Activated T-helper 2 cell treated with anti-CD3 and anti-CD28 coated beads, Interferon-gamma antibody, Interleukin-2, Interleukin-4, amounts not matched to agents 10 μg/mL and 5 μg/mL and 100 μg/mL, durations not matched to agents 14 hours and 24 hours and 36 hours (primary cell): ENCODE data around the gene CFH. TPM values are rescaled to one million over a fixed set of nuclear protein-coding genes. Genes with fewer than 3 reads are reported as not detected.
A peak's percentile ranks its signal among the peaks of the same experiment; 100 is the strongest.
"Not testable (repeated sequence)": the region's sequence is repeated elsewhere in the genome, so short reads cannot be mapped to it uniquely, and the experiment has no call there.

ENCODE experiments used
- DNase-seq: peaks from one replicate; pipeline ENCODE4 v3.0.0; 2021; ENCODE audit warnings: low spot score
- H3K27ac Mint-ChIP-seq: one replicate; pipeline ENCODE4 v1.8.0; 2021; ENCODE audit warnings: mixed read lengths
- H3K27me3 Mint-ChIP-seq: one replicate; pipeline ENCODE4 v1.8.0; 2021; ENCODE audit warnings: low read depth, mixed read lengths
- H3K36me3 Mint-ChIP-seq: one replicate; pipeline ENCODE4 v1.8.0; 2021; ENCODE audit warnings: low read depth, mixed read lengths
- H3K4me1 Mint-ChIP-seq: one replicate; pipeline ENCODE4 v1.8.0; 2021; ENCODE audit warnings: low read depth, mixed read lengths
- H3K4me3 Mint-ChIP-seq: one replicate; pipeline ENCODE4 v1.8.0; 2021; ENCODE audit warnings: low read depth, mild to moderate bottlenecking, moderate library complexity, mixed read lengths
- H3K9me3 Mint-ChIP-seq: one replicate; pipeline ENCODE4 v1.8.0; 2021; ENCODE audit warnings: mixed read lengths
- intact Hi-C: fragments of 100-400 bp; cut with micrococcal nuclease; formaldehyde crosslinking; loops from one replicate; pipeline ENCODE4 v1.15.1; 2023
- total RNA-seq: library from RNA; stranded (reverse); gene quantifications from 2 replicates; pipeline ENCODE4 v1.2.3, GENCODE V29; 2022

CFH gene
- total RNA-seq: 0.44 and 0.71 TPM in 2 replicates

DNA sequence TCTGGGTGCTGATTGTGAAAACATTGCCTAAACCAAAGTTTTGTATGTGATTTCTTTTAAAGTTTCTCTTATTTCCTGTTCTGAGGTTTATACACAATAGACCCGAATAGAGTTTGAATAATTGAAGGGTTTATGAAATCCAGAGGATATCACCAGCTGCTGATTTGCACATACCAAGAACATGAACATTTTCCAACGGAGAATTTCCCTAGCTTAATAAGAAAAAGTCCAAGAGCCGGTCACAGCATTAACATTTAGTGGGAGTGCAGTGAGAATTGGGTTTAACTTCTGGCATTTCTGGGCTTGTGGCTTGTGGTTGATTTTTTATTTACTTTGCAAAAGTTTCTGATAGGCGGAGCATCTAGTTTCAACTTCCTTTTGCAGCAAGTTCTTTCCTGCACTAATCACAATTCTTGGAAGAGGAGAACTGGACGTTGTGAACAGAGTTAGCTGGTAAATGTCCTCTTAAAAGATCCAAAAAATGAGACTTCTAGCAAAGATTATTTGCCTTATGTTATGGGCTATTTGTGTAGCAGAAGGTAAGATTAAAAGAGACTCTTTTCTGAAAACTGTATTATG is at the start of gene CFH:
TSS of gene CFH (plus strand) at position 407 of the 579 bp plus-strand sequence. CDS start at position 482, 75 bp downstream.
- DNase-seq: no peak
- H3K27me3 Mint-ChIP-seq: no peaks in the 10 kb centered on the region
- intact Hi-C loops: no loop called here
- no peaks in the 10 kb centered on the region for H3K36me3 Mint-ChIP-seq
- H3K27ac Mint-ChIP-seq: no peak within 1 kb of the TSS
- peak within 1 kb of the TSS; percentile 18 for H3K4me3 Mint-ChIP-seq
- no peaks in the 10 kb centered on the region for H3K9me3 Mint-ChIP-seq
- peaks cover 11% of the 10 kb centered on the region for H3K4me1 Mint-ChIP-seq

- DNase-seq: no peak
- no peak overlapping the region for H3K27ac Mint-ChIP-seq
- intact Hi-C loops: loop anchor here (10.0 kb wide), 1 partner anchor 1311 kb away; the partner anchor contains the start of gene LHX9
- no peaks in the 10 kb centered on the region for H3K9me3 Mint-ChIP-seq
- H3K27me3 Mint-ChIP-seq: peaks cover 14% of the 10 kb centered on the region
- no peaks in the 10 kb centered on the region for H3K36me3 Mint-ChIP-seq
- H3K4me1 Mint-ChIP-seq: peaks cover 3% of the 10 kb centered on the region
- no peak overlapping the region for H3K4me3 Mint-ChIP-seq
These were observed 48.2 kb upstream of the CFH start for GRCh38 chr1:196603651-196604050.

GRCh38 chr1:196607981-196608380 is 43.9 kb upstream of the CFH start:
- Mint-ChIP-seq H3K9me3 (no peaks in the 10 kb centered on the region), H3K4me3 (no peak overlapping the region), H3K4me1 (peaks cover 3% of the 10 kb centered on the region), H3K27ac (no peak overlapping the region), H3K36me3 (no peaks in the 10 kb centered on the region), H3K27me3 (peaks cover 26% of the 10 kb centered on the region)
- DNase-seq: no peak
- intact Hi-C loops: loop anchor here (10.0 kb wide), 1 partner anchor 1307 kb away; the partner anchor contains the start of gene LHX9

GRCh38 chr1:196608390-196609369 is 43.2 kb upstream of the CFH start, which contains the start of gene KCNT2:
KCNT2 (minus strand) TSS chr1:196608440; CDS start chr1:196608309, 131 bp downstream.
- Mint-ChIP-seq H3K27me3 (peaks cover 27% of the 10 kb centered on the region), H3K27ac (no peak within 1 kb of the TSS), H3K36me3 (no peaks in the 10 kb centered on the region), H3K4me1 (peaks cover 3% of the 10 kb centered on the region), H3K4me3 (no peak within 1 kb of the TSS), H3K9me3 (no peaks in the 10 kb centered on the region)
- intact Hi-C loops: loop anchor here (10.0 kb wide), 1 partner anchor 1306 kb away; the partner anchor contains the start of gene LHX9
- no peak for DNase-seq

GRCh38 chr1:196609370-196609737 is 42.5 kb upstream of the CFH start:
- H3K27me3 Mint-ChIP-seq: peaks cover 27% of the 10 kb centered on the region

GRCh38 chr1:196611873-196612272 is 40.0 kb upstream of the CFH start:
- Mint-ChIP-seq H3K9me3 (no peaks in the 10 kb centered on the region), H3K36me3 (no peaks in the 10 kb centered on the region), H3K27ac (no peak overlapping the region), H3K27me3 (peaks cover 25% of the 10 kb centered on the region), H3K4me1 (peaks cover 3% of the 10 kb centered on the region), H3K4me3 (no peak overlapping the region)
- intact Hi-C loops: no loop called here
- DNase-seq: no peak

More at GRCh38 chr1:196609370-196609737, 42.5 kb upstream of the CFH start:
- H3K4me3 Mint-ChIP-seq: no peak overlapping the region
- peaks cover 3% of the 10 kb centered on the region for H3K4me1 Mint-ChIP-seq
- no peak overlapping the region for H3K27ac Mint-ChIP-seq
- no peaks in the 10 kb centered on the region for H3K9me3 Mint-ChIP-seq
- intact Hi-C loops: loop anchor here (10.0 kb wide), 1 partner anchor 1305 kb away; the partner anchor contains the start of gene LHX9
- H3K36me3 Mint-ChIP-seq: no peaks in the 10 kb centered on the region
- no peak for DNase-seq

GRCh38 chr1:196619721-196620120 is 32.1 kb upstream of the CFH start:
- no peaks in the 10 kb centered on the region for H3K9me3 Mint-ChIP-seq
- H3K4me1 Mint-ChIP-seq: no peaks in the 10 kb centered on the region
- H3K36me3 Mint-ChIP-seq: no peaks in the 10 kb centered on the region
- intact Hi-C loops: no loop called here
- H3K4me3 Mint-ChIP-seq: no peak overlapping the region
- no peak for DNase-seq
- H3K27ac Mint-ChIP-seq: no peak overlapping the region
- no peaks in the 10 kb centered on the region for H3K27me3 Mint-ChIP-seq

DNA sequence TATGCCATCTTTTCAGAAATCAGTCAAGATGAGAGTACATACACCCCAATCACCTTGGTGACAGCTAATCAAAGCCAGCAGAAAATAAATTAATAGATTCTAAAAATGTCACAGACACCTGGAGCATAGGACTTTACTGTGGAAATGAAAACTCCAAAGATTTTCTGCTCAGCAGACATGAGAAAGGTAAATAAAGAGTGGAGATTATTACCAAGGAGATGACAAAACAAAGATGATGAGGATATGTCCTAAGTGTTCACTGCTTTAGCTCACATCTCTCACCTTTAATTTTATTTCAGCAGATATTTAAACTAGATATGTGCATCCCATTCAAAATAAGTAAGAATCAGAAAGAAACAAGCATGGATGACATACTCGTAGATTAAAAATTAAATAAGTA is 28.8 kb upstream of the CFH start:
- DNase-seq: no peak
- peaks cover 3% of the 10 kb centered on the region for H3K9me3 Mint-ChIP-seq
- no peaks in the 10 kb centered on the region for H3K36me3 Mint-ChIP-seq
- H3K27ac Mint-ChIP-seq: no peak overlapping the region
- intact Hi-C loops: no loop called here
- H3K27me3 Mint-ChIP-seq: no peaks in the 10 kb centered on the region
- H3K4me3 Mint-ChIP-seq: no peak overlapping the region
- no peaks in the 10 kb centered on the region for H3K4me1 Mint-ChIP-seq

- H3K36me3 Mint-ChIP-seq: no peaks in the 10 kb centered on the region
- H3K4me1 Mint-ChIP-seq: no peaks in the 10 kb centered on the region
- no peaks in the 10 kb centered on the region for H3K27me3 Mint-ChIP-seq
- no peak overlapping the region for H3K27ac Mint-ChIP-seq
- peaks cover 7% of the 10 kb centered on the region for H3K9me3 Mint-ChIP-seq
- H3K4me3 Mint-ChIP-seq: no peak overlapping the region
- no peak for DNase-seq
- intact Hi-C loops: no loop called here
These were observed 23.0 kb upstream of the CFH start for GRCh38 chr1:196628838-196629237.

DNA sequence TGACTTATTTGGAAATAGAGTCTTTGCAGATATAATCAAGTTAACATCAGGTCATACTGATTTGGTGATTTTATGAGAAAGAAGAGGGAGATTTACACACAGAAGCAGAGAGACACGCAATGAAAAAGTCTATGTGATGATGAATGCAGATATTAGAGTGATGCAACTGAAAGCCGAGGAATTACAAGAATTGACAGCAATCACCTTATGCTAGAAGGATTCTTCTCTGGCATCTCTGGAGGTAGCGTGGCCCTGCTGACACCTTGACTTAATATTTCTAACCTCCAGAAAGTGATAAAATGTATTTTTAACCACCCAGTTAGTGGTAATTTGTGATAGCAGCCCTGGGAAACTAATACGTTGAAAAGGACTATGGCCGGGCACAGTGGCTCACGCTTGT is 14.2 kb upstream of the CFH start:
- intact Hi-C loops: no loop called here
- H3K27me3 Mint-ChIP-seq: no peaks in the 10 kb centered on the region
- no peak for DNase-seq
- no peaks in the 10 kb centered on the region for H3K9me3 Mint-ChIP-seq
- H3K4me3 Mint-ChIP-seq: no peak overlapping the region
- H3K27ac Mint-ChIP-seq: no peak overlapping the region
- H3K4me1 Mint-ChIP-seq: no peaks in the 10 kb centered on the region
- no peaks in the 10 kb centered on the region for H3K36me3 Mint-ChIP-seq

GRCh38 chr1:196638466-196638865 is 13.4 kb upstream of the CFH start:
- no peak overlapping the region for H3K4me3 Mint-ChIP-seq
- no peak overlapping the region for H3K27ac Mint-ChIP-seq
- no peaks in the 10 kb centered on the region for H3K36me3 Mint-ChIP-seq
- no peaks in the 10 kb centered on the region for H3K9me3 Mint-ChIP-seq
- H3K27me3 Mint-ChIP-seq: no peaks in the 10 kb centered on the region
- no peak for DNase-seq
- intact Hi-C loops: no loop called here
- H3K4me1 Mint-ChIP-seq: no peaks in the 10 kb centered on the region

DNA sequence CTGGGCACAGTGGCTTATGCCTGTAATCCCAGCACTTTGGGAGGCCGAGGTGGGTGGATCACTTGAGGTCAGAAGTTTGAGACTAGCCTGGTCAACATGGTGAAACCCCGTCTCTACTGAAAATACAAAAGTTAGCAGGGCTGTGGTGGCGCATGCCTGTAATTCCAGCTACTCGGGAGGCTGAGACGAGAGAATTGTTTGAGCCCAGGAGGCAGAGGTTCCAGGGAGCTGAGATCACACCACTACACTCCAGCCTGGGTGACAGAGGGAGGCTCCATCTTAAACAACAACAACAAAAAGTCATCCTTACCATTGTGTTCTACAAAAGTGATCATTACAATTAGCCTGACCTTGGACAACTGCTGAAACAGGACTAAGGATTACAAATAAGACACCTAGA is 12.6 kb upstream of the CFH start:
- H3K4me1 Mint-ChIP-seq, intact Hi-C loops, H3K9me3 Mint-ChIP-seq, H3K27ac Mint-ChIP-seq, DNase-seq, H3K27me3 Mint-ChIP-seq, H3K4me3 Mint-ChIP-seq, H3K36me3 Mint-ChIP-seq: not testable (repeated sequence)

DNA sequence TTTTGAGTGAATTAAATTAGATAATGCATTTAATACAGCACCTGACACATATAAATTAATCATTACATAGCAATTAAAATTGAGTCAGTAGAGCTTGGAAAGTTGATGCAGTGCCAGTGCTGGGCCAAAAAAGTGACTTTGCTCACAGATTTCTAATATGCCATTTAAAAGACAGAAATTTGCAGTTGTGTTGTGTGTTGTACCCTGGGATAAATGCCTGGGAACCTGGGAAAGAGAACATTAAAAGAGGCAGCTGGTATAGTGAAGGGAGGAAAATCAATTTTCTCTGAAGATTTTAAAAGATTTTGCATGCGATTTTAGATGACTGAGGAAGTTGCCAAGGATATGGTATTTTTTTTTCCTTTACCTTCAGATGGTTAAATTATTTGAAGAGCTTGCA is 10.9 kb upstream of the CFH start:
- intact Hi-C loops: no loop called here
- H3K4me1 Mint-ChIP-seq: no peaks in the 10 kb centered on the region
- no peak overlapping the region for H3K27ac Mint-ChIP-seq
- no peaks in the 10 kb centered on the region for H3K27me3 Mint-ChIP-seq
- no peaks in the 10 kb centered on the region for H3K9me3 Mint-ChIP-seq
- no peak for DNase-seq
- no peak overlapping the region for H3K4me3 Mint-ChIP-seq
- no peaks in the 10 kb centered on the region for H3K36me3 Mint-ChIP-seq
